GM10248 (cell line): ENCODE results near the gene TMEM184C.

Experiments used
- CTCF ChIA-PET: fragments of 300-600 bp; sonication (Branson Sonifier 250); formaldehyde crosslinking; extraction: SDS; loops from one replicate; lab custom pipeline; 2021; ENCODE audit warnings: antibody characterized with exemption; lab: Yijun Ruan, JAX
- POLR2A ChIA-PET: fragments of 350-650 bp; sonication (Branson Sonifier 250); formaldehyde crosslinking; extraction: SDS; loops from one replicate; lab custom pipeline; 2020; ENCODE audit warnings: antibody characterized with exemption; lab: Yijun Ruan, JAX
- DNase-seq: peaks from one replicate; pipeline ENCODE4 v3.0.0; 2012; ENCODE audit errors: extremely low spot score
- CTCF ChIP-seq: IDR thresholded peaks from 2 replicates; pipeline ENCODE4 v1.5.1; 2012; ENCODE audit warnings: mild to moderate bottlenecking, low read depth; ENCODE audit errors: extremely low read depth, missing control alignments, control extremely low read depth

The TMEM184C gene

DNA sequence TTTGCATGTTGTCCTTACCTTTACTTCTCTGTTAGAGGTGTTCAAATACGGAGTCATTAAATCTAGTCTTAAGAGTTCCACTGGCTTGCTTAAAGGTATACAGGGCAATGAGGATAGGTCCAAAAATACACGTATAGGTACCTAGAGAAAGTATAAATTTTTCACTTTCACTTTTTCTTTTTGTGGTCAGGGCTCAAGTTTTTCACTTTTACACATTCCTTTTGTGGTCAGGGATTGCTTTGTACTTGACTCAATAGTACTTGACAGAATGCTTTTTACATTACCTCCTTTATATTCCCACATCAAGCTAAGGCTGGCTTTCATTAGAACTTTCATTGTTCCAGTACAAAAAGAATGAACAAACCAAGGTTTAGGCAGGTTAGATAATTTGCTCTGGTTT, 21.7 kb downstream of the TMEM184C start:
- POLR2A ChIA-PET = no interaction called here
- no peak for DNase-seq
- CTCF ChIA-PET = interaction anchor here (0.9 to 1.8 kb wide), 4 partner anchors 10 to 49 kb away, joined by 3 to 4 read pairs (median 3); no protein-coding TSS in a partner anchor
- no peak for TF ChIP-seq CTCF

DNA sequence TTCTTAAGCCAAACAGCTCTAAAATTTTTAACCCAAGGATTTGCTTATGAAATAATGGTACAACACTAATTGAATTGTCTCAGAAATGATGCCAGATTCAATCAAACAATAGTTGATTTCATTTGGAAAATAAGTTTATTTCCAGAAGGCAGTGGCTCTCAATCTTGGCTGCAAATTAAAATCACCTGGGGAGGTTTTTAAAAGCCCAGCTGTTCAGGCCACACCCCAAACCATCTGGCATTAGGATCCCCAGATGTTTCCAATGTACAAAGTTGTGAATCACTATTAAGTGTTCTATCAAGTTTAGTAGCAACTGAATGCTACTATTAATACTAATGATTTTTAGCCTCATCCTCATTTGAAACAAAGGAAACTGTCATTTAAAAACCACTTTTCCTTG, 22.2 kb downstream of the TMEM184C start:
- DNase-seq = no peak
- CTCF ChIA-PET = interaction anchor here (1.0 to 3.9 kb wide), 4 partner anchors 10 to 227 kb away, joined by 3 to 23 read pairs (median 4); no protein-coding TSS in a partner anchor
- TF ChIP-seq CTCF = no peak
- POLR2A ChIA-PET = no interaction called here

- no peak for DNase-seq
- ChIA-PET CTCF (interaction anchor here (0.9 to 3.9 kb wide), 6 partner anchors 9 to 226 kb away, joined by 3 to 23 read pairs (median 4); partner anchors contain the start of gene TMEM184C), POLR2A (interaction anchor here (0.7 kb wide), 1 partner anchor 45 kb away, joined by 3 read pairs; no protein-coding TSS in a partner anchor)
- no peak for TF ChIP-seq CTCF
Observed at GRCh38 chr4:147640331-147640730, 23.1 kb downstream of the TMEM184C start.

GRCh38 chr4:147643616-147644015, 26.4 kb downstream of the TMEM184C start:
- ChIA-PET POLR2A (interaction anchor here (0.6 kb wide), 1 partner anchor 40 kb away, joined by 4 read pairs; the partner anchor contains the start of gene PRMT9), CTCF (interaction anchor here (1.2 to 2.5 kb wide), 3 partner anchors 10 to 19 kb away, joined by 3 to 10 read pairs (median 3); no protein-coding TSS in a partner anchor)
- no peak for TF ChIP-seq CTCF
- DNase-seq = no peak

DNA sequence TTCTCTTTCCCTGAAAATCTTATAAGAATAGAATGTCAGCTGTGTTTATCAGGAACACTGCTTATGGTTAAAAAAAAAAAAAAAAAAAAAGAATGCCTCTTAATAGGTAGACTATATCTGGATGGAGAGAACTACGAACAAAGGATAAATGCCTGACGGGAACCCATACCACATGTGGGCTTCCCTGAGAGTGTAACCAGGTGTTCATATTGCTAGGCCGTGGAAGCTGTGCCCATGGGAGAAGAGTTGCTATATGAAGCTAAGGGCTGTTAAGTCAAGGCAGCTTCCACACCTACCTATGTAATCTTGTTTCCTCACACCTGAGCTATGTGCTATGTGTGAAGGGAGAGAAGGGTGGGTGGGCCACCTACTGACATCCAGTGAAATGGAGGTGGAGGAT, 27.3 kb downstream of the TMEM184C start:
- no peak for DNase-seq
- CTCF ChIA-PET = interaction anchor here (1.7 to 2.5 kb wide), 2 partner anchors 10 to 223 kb away, joined by 5 to 10 read pairs; no protein-coding TSS in a partner anchor
- TF ChIP-seq CTCF = no peak
- POLR2A ChIA-PET = interaction anchor here (0.6 kb wide), 1 partner anchor 39 kb away, joined by 4 read pairs; the partner anchor contains the start of gene PRMT9

- DNase-seq = no peak
- TF ChIP-seq CTCF = no peak
- POLR2A ChIA-PET = no interaction called here
- CTCF ChIA-PET = interaction anchor here (1.7 kb wide), 1 partner anchor 222 kb away, joined by 5 read pairs; no protein-coding TSS in a partner anchor
Observed at GRCh38 chr4:147645099-147645498, 27.9 kb downstream of the TMEM184C start.
